GM12875 (cell line): Measurements from ENCODE around the gene CCDC183.
"Not testable (repeated sequence)": the region's sequence is repeated elsewhere in the genome, so short reads cannot be mapped to it uniquely, and the experiment has no call there.

Source experiments
- H3K4me3 ChIP-seq: one replicate; pipeline ENCODE4 v1.5.1; 2011; ENCODE audit warnings: low read depth, low read length, control low read depth
- CTCF ChIP-seq: IDR thresholded peaks from 2 replicates; pipeline ENCODE4 v1.5.1; 2011; ENCODE audit warnings: low read depth, mild to moderate bottlenecking, control low read depth, inconsistent platforms, low read length, moderate library complexity, borderline replicate concordance; ENCODE audit not compliant: insufficient read depth

The CCDC183 gene

GRCh38 chr9:136832581-136832980, 36.4 kb downstream of the CCDC183 start:
- TF ChIP-seq CTCF = no peak
- no peak overlapping the region for H3K4me3 ChIP-seq

- not testable (repeated sequence) for H3K4me3 ChIP-seq
Observed at GRCh38 chr9:136833381-136834048, 37.4 kb downstream of the CCDC183 start.

GRCh38 chr9:136835162-136835931, 39.2 kb downstream of the CCDC183 start:
- TF ChIP-seq CTCF = no peak
- no peak overlapping the region for H3K4me3 ChIP-seq

- H3K4me3 ChIP-seq = no peak overlapping the region
- TF ChIP-seq CTCF = no peak
Observed at GRCh38 chr9:136835932-136836904, 40.1 kb downstream of the CCDC183 start.

- H3K4me3 ChIP-seq = no peak overlapping the region
- TF ChIP-seq CTCF = no peak
Observed at GRCh38 chr9:136837146-136837855, 41.2 kb downstream of the CCDC183 start.

GRCh38 chr9:136837856-136838277, 41.7 kb downstream of the CCDC183 start:
- not testable (repeated sequence) for H3K4me3 ChIP-seq

- TF ChIP-seq CTCF = no peak
- H3K4me3 ChIP-seq = no peak overlapping the region
Observed at GRCh38 chr9:136838314-136839228, 42.4 kb downstream of the CCDC183 start.
